SK-N-MC (cell line): ENCODE data around the gene KCTD10.

ENCODE experiments used
- EZH2 ChIP-seq: fragments of 200-600 bp; sonication (generic); IDR thresholded peaks from one replicate; pipeline ENCODE4 v1.6.1; 2017; ENCODE audit warnings: antibody characterized with exemption
- FOXP2 ChIP-seq: optimal IDR thresholded peaks from 2 replicates; pipeline ENCODE3; 2011; ENCODE audit warnings: mild to moderate bottlenecking, moderate library complexity; ENCODE audit not compliant: insufficient read depth; ENCODE audit errors: extremely low read length, control extremely low read depth
- POLR2AphosphoS5 ChIP-seq: IDR thresholded peaks from 2 replicates; pipeline ENCODE4 v1.6.1; 2012; ENCODE audit warnings: mild to moderate bottlenecking, low read depth, low read length, borderline replicate concordance

DNA sequence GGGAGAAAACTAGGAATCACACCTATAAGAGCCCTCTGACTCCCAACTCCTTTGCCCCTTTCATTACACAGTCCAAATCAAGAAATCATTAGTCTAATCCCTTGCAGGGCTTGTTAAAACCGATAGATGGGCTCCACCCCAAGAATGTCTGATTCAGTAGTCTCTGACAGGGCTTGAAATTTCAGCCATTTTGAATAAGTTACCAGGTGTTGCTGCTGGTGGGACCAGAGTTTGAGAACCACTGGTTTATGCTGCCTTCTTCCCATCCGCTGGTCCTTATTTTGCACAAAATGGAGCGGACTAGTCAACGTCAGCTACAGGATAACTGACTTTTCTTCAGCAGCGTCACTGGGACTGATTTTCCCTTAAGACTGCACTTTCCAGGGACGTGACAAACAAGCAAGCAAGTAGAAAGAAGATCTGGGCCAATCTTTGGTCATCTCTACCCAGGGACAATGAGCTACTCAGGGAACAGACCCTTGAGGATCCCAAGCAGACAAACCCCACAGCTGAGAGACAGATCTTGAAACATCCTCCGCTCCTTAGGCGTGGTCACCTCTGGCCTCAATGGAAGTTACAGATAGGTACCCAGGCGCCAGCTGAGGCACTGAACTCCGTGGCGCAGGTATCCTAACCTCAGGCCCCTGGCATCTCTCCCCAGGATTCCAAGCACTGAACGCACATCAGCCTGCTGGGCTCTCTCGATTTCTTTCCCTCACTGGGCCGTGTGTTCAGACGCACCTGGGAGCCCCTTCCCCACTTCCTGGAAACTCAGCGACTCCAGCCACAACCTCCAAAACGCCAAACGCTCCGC is 900 bp downstream of the KCTD10 start:
- TF ChIP-seq POLR2AphosphoS5 (no peak), EZH2 (no peak), FOXP2 (no peak)
